Sciatic nerve (tissue), 2 donors: ENCODE data around the gene SHFL. TPM values are rescaled to one million over a fixed set of nuclear protein-coding genes. Genes with fewer than 3 reads are reported as not detected.

Experiments
- ATAC-seq: fragments of 200-7000 bp; cut with Tn5 transposase; one replicate; pipeline ENCODE4 v1.9.1; 2020; ENCODE audit warnings: mild to moderate bottlenecking, moderate library complexity
- DNase-seq: peaks from one replicate; pipeline ENCODE4 v3.0.0-alpha.2; 2020; ENCODE audit warnings: low spot score
- intact Hi-C: fragments of 100-400 bp; cut with DNase I; formaldehyde crosslinking; loops from one replicate; pipeline ENCODE4 v1.14.2; 2022
- total RNA-seq: library from RNA; stranded (reverse); fragmentation: NEBNext Ultra II Directional; extraction: Animal tissue kit (Norgen Biotek cat#: 25700); gene quantifications from one replicate; pipeline ENCODE4 v1.2.1, GENCODE V29; 2021
- donor health status: DM: no; HTN: no; CAD: no.
- donor health status: DM: no; HTN: no; CAD: no.

The SHFL gene
- total RNA-seq, 1 donor from 2014 or later, result 47.0 TPM

DNA sequence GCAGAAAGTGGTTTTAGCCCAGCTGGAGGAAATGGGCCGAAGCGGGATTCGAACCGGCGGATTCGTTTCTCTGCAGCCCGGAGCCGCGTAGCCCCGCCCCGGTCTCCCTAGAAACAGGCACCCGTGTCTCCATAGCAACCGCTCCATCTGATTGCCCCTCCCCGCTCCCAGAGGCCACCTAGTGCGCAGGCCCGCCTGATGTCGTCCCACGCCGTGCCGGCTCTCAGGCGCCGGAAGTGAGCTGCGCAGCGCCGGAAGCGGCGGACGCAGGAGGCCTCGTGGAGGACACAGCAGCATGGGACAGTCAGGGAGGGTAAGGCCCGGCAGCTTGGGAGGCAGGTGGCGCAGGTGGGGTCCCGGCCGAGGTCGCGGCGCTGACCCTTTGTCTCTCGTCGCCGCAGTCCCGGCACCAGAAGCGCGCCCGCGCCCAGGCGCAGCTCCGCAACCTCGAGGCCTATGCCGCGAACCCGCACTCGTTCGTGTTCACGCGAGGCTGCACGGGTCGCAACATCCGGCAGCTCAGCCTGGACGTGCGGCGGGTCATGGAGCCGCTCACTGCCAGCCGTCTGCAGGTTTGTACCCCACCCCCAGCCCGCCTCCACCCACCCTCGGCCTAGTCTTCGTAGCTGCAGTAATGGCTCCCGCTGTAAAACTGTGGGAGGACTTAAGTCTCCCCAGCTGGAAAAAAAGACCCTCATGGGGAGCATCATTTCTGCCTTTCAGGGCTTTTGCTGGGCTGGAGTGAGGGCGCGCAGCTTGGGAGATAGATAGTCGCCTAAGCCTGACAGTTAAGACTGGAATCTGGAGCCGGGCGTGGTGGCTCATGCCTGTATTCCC, 20.2 kb downstream of the SHFL start, which contains the start of gene PPAN:
TSS of gene PPAN (plus strand) at position 263 of the 837 bp plus-strand sequence. CDS start at position 296, 33 bp downstream.
- peak; percentile 99 for DNase-seq
- peak; percentile 99 for ATAC-seq
- intact Hi-C loops, result loop anchor here (10.0 kb wide), 1 partner anchor 172 kb away; the partner anchor contains the start of gene OLFM2

DNA sequence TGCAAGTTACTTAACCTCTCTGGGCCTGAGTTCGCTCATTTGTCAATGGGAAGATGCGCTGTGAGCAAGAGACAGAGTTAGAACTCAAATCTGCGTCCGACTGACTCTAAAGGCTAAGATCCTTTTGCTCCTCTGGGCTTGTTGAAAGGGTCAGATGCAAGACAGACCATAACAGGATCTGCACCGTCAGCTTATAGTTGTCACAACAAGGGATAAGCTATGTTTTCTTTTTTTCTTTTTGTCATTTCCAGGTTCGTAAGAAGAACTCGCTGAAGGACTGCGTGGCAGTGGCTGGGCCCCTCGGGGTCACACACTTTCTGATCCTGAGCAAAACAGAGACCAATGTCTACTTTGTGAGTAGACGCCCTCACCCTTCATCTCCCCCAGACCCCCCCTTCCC, 21.1 kb downstream of the SHFL start:
- DNase-seq (no peak), ATAC-seq (no peak)
- intact Hi-C loops, result loop anchor here (10.0 kb wide), 1 partner anchor 172 kb away; the partner anchor contains the start of gene OLFM2

DNA sequence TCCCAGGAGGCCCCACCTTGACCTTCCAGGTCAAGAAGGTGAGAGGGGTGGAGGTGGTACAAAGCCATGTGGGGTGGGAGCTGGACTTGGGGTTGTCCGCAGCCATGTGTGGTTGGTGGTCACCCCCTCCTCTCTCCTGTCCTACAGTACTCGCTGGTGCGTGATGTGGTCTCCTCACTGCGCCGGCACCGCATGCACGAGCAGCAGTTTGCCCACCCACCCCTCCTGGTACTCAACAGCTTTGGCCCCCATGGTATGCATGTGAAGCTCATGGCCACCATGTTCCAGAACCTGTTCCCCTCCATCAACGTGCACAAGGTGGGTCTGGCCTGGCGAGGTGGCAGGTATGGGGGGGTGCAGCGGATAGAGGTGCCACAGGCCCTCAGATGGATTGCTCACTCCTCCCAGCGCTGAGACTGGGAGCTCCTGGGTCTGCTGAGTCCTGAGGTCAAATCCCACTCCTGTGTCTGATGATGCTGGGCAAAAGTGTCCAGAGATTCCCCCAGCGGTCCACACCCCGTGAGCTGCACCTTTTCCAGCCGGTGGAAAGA, 21.8 kb downstream of the SHFL start:
- intact Hi-C loops, result loop anchor here (10.0 kb wide), 1 partner anchor 173 kb away; the partner anchor contains the start of gene OLFM2
- no peak for ATAC-seq
- no peak for DNase-seq

DNA sequence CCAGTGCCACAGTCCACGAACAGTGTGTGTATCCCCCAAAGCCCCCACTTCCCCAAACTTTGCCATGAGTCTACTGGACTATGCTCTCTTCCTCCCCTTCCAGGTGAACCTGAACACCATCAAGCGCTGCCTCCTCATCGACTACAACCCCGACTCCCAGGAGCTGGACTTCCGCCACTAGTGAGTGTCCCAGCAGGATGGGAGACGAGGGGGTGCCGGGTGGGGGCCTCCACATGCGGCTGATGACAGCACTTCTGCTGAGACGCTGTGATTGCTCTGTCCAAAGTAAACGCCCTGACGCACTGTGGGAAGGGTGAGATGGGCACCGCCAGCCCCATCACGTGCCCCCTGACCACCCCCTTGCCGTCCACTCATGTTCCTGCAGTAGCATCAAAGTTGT, 23.4 kb downstream of the SHFL start:
- intact Hi-C loops, result loop anchor here (10.0 kb wide), 1 partner anchor 175 kb away; the partner anchor contains the start of gene OLFM2
- DNase-seq (no peak), ATAC-seq (no peak)

DNA sequence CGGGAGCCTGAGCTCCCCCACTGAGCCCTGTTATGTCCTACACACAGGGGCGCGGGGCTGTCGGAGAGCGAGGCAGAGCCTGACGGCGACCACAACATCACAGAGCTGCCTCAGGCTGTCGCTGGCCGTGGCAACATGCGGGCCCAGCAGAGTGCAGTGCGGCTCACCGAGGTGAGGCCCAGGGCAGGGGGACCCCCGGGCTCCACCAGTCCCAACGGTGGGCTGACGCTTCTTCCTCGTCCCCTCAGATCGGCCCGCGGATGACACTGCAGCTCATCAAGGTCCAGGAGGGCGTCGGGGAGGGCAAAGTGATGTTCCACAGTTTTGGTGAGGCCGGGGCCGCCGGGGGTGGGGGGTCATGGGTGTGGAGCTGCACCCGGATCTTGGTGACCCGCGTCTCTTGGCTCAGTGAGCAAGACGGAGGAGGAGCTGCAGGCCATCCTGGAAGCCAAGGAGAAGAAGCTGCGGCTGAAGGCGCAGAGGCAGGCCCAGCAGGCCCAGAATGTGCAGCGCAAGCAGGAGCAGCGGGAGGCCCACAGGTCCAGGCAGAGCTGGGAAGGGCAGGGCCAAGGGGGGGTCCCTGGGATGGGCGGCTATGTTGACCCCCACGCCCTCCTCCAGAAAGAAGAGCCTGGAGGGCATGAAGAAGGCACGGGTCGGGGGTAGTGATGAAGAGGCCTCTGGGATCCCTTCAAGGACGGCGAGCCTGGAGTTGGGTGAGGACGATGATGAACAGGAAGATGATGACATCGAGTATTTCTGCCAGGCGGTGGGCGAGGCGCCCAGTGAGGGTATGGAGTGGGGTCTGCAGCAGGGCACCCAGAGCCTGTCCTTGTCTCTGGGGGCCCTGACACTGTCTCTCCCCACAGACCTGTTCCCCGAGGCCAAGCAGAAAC, 24.2 kb downstream of the SHFL start:
- ATAC-seq, result no peak
- intact Hi-C loops, result no loop called here

DNA sequence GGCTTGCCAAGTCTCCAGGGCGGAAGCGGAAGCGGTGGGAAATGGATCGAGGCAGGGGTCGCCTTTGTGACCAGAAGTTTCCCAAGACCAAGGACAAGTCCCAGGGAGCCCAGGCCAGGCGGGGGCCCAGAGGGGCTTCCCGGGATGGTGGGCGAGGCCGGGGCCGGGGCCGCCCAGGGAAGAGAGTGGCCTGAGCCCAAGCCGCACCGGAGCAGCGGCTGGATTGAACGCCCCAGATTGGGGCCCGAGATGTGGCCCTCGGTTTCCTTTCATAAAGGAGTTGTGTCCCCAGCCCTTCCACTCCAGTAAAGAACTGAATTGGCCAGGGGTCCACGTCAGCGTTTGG, 24.8 kb downstream of the SHFL start:
- intact Hi-C loops, result no loop called here
- DNase-seq (no peak), ATAC-seq (no peak)

More for the DNA sequence above, 24.2 kb downstream of the SHFL start:
- DNase-seq, result no peak

DNA sequence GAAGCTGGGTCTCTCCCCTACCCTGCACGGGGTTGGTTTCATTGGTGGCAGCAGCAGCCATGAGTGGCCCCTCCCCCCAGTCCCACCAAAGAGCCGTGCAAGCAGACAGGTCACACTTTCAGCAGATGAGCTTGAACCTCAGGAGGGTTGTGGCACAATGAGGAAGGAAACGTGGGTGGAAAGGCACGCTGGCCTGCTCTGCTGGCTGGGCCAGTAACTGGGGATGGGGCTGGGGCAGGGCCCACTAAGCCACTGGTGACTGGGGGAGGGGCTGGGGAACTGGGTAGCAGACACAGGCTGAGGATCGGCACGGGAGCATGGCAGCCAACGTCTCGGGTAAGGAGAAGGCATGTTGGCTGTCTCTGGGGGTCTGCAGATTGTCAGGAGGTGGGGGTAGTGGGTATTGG, 25.3 kb downstream of the SHFL start, which contains the start of gene P2RY11:
TSS of gene P2RY11 (plus strand) at position 289 of the 407 bp plus-strand sequence. CDS start at position 318, 29 bp downstream.
- DNase-seq (no peak), ATAC-seq (no peak)
- intact Hi-C loops, result no loop called here

DNA sequence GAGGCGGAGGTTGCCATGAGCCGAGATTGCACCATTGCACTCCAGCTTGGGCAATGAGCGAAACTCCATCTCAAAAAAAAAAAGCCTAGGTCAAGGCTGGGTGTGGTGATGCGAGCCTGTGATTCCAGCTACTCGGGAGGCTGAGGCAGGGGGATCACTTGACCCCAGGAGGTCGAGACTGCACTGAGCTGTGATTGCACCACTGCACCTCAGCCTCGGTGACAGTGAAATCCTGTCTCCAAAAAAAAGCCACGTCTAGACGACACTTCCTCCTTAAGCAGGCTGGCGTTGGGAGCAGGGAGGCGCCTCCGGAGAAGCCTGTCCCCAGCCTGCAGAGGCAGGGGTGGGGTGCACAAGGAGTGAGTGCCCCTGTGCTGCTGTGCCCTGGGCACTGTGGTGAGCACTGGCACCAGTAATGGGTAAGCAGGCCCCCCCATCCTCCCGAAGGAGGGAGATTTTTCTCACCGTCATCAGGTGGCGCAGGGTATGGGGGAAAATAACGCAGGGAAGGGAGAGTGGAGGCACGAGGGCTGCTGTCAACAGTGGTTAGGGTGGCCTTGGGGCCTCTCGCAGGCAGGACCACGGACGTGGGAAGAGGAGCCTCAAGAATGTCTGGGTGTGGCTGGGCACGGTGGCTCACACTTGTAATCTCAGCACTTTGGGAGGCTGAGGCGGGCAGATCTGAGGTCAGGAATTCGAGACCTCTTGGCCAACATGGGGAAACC, 26.1 kb downstream of the SHFL start:
- intact Hi-C loops, result no loop called here
- no peak for DNase-seq
- ATAC-seq, result peak; percentile 14

DNA sequence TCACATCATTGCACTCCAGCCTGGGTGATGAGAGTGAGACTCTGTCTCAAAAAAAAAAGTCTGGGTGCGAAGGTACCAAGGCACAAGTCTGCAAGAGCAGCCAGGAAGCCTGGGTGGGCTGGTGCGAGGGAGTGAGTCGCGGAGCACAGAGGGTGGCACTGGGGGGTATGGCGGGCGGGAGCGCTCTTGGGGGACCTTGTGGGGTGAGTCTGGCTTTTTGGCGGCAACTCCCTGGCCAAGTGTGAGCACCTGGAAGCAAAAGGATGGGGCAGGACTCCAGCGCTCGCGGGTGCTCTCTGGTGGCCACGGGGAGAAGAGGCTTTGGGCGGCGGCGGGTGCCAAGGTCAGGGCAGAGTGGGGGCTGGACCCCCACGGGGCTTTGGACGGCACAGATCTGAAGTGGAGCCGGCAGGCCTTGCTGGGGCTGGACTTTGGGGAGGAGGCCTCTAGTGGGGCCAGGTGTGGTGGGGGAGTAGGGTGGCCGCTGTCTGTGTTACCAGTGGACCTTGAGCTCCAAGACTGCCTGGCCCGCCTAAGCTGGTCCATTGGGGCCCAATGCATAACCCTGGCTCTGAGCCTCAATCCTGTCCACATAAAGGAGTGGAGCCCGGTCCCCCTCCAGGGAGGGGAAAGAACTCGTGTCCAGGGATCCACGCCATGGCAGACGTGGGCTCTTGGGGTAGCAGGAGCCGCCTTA, 26.9 kb downstream of the SHFL start:
- intact Hi-C loops, result no loop called here
- ATAC-seq (peak; percentile 23), DNase-seq (no peak)

DNA sequence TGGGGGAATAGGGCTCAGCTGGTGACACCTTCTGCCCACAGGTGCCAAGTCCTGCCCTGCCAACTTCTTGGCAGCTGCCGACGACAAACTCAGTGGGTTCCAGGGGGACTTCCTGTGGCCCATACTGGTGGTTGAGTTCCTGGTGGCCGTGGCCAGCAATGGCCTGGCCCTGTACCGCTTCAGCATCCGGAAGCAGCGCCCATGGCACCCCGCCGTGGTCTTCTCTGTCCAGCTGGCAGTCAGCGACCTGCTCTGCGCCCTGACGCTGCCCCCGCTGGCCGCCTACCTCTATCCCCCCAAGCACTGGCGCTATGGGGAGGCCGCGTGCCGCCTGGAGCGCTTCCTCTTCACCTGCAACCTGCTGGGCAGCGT, 27.5 kb downstream of the SHFL start:
- intact Hi-C loops, result no loop called here
- ATAC-seq, result no peak

DNA sequence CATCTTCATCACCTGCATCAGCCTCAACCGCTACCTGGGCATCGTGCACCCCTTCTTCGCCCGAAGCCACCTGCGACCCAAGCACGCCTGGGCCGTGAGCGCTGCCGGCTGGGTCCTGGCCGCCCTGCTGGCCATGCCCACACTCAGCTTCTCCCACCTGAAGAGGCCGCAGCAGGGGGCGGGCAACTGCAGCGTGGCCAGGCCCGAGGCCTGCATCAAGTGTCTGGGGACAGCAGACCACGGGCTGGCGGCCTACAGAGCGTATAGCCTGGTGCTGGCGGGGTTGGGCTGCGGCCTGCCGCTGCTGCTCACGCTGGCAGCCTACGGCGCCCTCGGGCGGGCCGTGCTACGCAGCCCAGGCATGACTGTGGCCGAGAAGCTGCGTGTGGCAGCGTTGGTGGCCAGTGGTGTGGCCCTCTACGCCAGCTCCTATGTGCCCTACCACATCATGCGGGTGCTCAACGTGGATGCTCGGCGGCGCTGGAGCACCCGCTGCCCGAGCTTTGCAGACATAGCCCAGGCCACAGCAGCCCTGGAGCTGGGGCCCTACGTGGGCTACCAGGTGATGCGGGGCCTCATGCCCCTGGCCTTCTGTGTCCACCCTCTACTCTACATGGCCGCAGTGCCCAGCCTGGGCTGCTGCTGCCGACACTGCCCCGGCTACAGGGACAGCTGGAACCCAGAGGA, 28.0 kb downstream of the SHFL start:
- ATAC-seq (no peak), DNase-seq (no peak)
- intact Hi-C loops, result no loop called here

More for the DNA sequence above, 27.5 kb downstream of the SHFL start:
- DNase-seq, result no peak

DNA sequence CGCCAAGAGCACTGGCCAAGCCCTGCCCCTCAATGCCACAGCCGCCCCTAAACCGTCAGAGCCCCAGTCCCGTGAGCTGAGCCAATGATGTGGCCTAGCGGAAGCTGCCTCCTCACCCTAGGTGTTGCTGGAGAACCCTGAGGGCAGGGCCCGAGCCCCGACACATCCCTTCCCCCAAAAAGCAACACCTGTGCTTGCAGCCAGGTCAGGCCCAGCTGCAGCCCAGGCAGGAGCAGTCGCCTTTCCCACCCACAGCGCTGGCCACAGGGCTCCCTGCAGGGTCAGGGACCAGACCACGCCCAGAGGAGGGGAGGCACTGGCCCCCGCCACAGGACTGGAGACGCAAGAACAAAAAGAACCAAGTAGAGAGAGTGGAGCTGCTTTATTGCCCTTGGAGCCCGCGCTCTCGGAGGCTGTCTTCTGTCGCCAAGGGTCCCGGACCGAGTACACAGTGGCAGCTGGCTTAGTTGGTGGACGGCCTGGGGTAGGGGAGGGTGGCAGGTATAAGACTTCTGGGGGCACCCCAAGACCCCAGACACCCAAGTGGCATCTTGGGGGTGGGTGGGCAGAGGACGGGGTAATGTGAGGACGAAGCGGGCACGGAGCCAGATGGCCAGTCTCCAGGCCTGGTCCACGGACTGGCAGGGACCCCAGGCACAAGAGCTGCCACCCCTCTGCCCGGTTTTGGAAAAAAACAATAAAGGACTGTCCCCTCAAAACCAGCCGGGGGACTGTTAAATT, 28.7 kb downstream of the SHFL start:
- intact Hi-C loops, result no loop called here
- ATAC-seq (no peak), DNase-seq (no peak)

DNA sequence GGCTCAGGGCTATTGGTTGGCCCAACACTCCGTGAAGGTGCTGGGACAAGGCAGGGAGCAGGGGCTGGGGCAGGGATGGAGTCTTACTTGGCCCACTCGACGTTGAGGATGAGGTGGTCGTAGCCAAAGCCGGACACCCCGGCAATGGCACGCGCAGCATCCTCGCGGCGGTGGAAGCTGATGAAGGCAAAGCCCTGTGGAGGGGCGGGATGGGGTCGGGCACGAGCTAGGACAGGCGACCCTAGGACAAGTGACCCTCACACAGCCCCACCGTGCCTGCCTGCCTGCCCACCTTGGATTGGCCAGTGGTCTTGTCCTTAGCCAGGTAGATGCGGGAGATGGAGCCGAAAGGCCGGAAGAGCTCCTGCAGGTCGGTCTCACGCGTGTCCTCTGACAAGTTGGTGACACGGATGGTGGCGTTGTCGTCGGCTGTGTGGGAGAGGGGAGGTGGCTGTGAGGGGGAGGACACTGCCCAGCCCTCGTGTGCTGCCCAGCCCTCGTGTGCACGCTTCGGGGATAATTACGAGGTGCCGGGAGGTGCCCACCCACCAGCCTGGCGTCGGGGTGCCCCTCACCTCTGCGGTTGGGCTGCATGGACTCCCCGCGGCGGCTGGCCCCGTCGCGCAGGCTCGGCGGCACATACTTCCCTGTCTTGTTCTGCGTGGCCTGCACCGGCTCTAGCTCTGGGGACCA, 29.4 kb downstream of the SHFL start:
- no peak for ATAC-seq
- no peak for DNase-seq
- intact Hi-C loops, result no loop called here

DNA sequence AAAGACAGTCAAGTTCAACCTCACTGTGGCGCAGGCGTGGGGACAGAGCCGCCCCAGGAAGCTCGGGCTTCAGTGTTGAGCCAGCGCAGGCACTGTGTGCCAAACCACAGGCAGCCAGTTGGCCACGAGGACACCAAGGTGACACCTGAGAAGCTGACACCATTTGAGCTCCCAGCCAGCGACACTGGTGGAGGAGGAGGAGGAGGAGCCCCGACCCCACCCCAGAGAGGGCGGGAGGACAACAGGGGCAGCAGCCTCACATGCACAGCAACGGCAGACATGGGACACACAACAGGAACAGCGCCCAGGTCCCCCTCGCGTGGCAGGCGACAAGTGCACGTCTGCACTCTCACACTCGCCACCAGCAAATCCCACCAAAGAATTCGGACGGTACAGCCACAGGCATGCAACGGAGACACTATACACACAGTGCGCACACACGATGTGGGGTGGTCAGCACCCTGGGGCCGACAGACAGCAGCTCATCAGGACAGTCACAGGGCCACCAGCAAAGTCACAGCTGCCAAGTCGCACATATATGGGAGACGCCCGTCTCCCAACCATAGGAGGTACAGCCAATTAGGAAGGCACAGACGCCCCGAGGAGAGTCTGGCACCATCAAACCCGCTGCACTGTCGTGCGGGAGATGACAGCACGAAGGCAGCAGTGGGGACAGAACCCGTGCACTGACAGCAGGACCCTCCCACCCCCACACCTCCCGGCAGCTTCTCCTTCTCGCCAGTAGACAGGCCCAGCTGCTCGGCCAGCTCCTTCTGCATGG, 30.2 kb downstream of the SHFL start:
- no peak for ATAC-seq

DNA sequence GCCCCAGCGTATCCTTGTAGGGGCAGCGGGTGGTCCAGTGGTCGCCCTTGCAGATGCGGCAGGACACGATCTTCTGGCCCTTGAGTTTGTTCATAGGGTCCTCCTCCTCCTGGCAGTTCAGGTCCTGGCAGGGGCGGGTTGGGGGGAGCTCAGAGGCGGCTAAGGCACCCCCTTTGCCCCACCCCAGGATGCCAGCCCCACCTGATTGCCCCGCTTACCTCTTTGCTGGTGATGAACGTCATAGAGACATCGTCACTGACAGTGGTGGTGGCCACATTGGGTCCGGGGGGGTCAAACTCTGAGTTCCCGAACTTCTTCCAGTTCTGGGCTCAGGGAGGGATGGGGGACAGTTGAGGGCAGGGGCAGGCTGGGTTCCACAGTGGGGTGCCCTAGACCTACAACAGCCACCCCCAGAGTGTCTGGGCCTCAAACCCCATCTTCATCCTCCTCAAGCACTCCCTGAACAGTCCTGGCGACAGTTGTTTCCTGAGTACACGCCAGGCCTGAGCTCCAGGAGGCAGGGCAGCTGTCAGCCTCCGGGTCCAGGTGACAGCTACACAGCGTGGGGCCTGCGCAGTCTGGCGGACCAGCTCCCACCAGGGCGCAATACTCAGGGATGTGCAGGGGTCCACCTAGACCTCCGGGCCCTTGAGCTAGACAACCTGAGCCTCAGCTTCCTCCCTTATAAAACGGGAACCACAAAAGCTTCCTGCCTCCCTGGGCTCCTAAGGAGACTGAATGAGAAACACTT, 30.9 kb downstream of the SHFL start:
- intact Hi-C loops, result no loop called here
- no peak for ATAC-seq
- no peak for DNase-seq

More for the DNA sequence above, 30.2 kb downstream of the SHFL start:
- no peak for DNase-seq
- intact Hi-C loops, result no loop called here
